H1 (cell line): Measurements from ENCODE around the gene FOXD4L3. TPM values are rescaled to one million over a fixed set of nuclear protein-coding genes. Genes with fewer than 3 reads are reported as not detected.
"Not testable (repeated sequence)": the region's sequence is repeated elsewhere in the genome, so short reads cannot be mapped to it uniquely, and the experiment has no call there.

Source experiments
- CTCF ChIA-PET: fragments of 300-600 bp; sonication (Branson Sonifier 250); formaldehyde crosslinking; loops from one replicate; lab custom pipeline; 2021; ENCODE audit not compliant: partially characterized antibody; lab: Charles Lee
- POLR2A ChIA-PET: fragments of 300-600 bp; sonication (Branson Sonifier 250); formaldehyde crosslinking; loops from one replicate; lab custom pipeline; 2021; ENCODE audit warnings: inconsistent platforms; ENCODE audit not compliant: partially characterized antibody; lab: Charles Lee
- DNase-seq, 2 experiments: peaks; one replicate each; pipeline versions ENCODE4 v3.0.0 to v3.0.0-alpha.2; 2010 to 2022; ENCODE audit warnings: low spot score in 2 of 2, low read depth in 1 of 2, mixed read lengths in 1 of 2
- FAIRE-seq: peaks from 2 replicates; lab custom pipeline; 2011; peaks lifted over from hg19 to GRCh38; lab: Jason Lieb, UNC
- H2AFZ ChIP-seq: 2 replicates; pipeline ENCODE4 v1.8.1; 2012; ENCODE audit warnings: low read length, inconsistent platforms
- H2AK5ac ChIP-seq: 2 replicates; pipeline ENCODE4 v1.6.1; 2013; ENCODE audit warnings: low read depth, low read length
- H2BK120ac ChIP-seq: replicated peaks from 2 replicates; pipeline ENCODE3; 2013; ENCODE audit warnings: low read depth, low read length, inconsistent platforms
- H2BK12ac ChIP-seq: 2 replicates; pipeline ENCODE4 v1.6.1; 2013; ENCODE audit warnings: low read depth, low read length
- H2BK15ac ChIP-seq: 2 replicates; pipeline ENCODE4 v1.6.1; 2013; ENCODE audit warnings: low read length
- H2BK20ac ChIP-seq: 2 replicates; pipeline ENCODE4 v1.6.1; 2013; ENCODE audit warnings: low read length
- H2BK5ac ChIP-seq: 2 replicates; pipeline ENCODE4 v1.6.1; 2013; ENCODE audit warnings: low read depth, low read length
- H3K14ac ChIP-seq: 2 replicates; pipeline ENCODE4 v1.6.1; 2013; ENCODE audit warnings: inconsistent platforms; ENCODE audit not compliant: insufficient read length
- H3K18ac ChIP-seq: 2 replicates; pipeline ENCODE4 v1.6.1; 2013; ENCODE audit warnings: low read length; ENCODE audit errors: extremely low read depth
- H3K23ac ChIP-seq: 2 replicates; pipeline ENCODE4 v1.6.1; 2013; ENCODE audit warnings: inconsistent platforms; ENCODE audit not compliant: insufficient read length
- H3K23me2 ChIP-seq: 2 replicates; pipeline ENCODE4 v1.6.1; 2013; ENCODE audit warnings: low read depth, low read length
- H3K27ac ChIP-seq: 2 replicates; pipeline ENCODE4 v1.6.1; 2011; ENCODE audit warnings: low read depth, low read length, inconsistent platforms
- H3K27me3 ChIP-seq, 4 experiments: replicated peaks in 1 of 4; 1 replicate in 1 of 4; 2 replicates in 3 of 4; pipeline versions ENCODE4 v1.6.1 to v1.8.1; 2011 to 2013; ENCODE audit warnings: low read length in 3 of 4, mild to moderate bottlenecking in 3 of 4, inconsistent platforms in 2 of 4, mixed read lengths in 2 of 4, moderate library complexity in 1 of 4; ENCODE audit not compliant: control insufficient read depth in 3 of 4, insufficient read depth in 3 of 4; ENCODE audit errors: extremely low read depth in 1 of 4
- H3K36me3 ChIP-seq, 4 experiments: 2 replicates each; pipeline versions ENCODE4 v1.6.1 to v1.8.1; 2011 to 2013; ENCODE audit warnings: mild to moderate bottlenecking in 4 of 4, low read length in 3 of 4, moderate library complexity in 2 of 4, control low read depth in 1 of 4, inconsistent platforms in 1 of 4; ENCODE audit not compliant: insufficient read depth in 4 of 4, control insufficient read depth in 2 of 4
- H3K4ac ChIP-seq: replicated peaks from 2 replicates; pipeline ENCODE3; 2013; ENCODE audit warnings: low read length, low read depth, mixed read lengths, inconsistent platforms; ENCODE audit not compliant: insufficient read length
- H3K4me1 ChIP-seq, 4 experiments: replicated peaks in 1 of 4; 1 replicate in 1 of 4; 2 replicates in 3 of 4; pipeline versions ENCODE4 v1.6.1 to v1.8.1; 2011 to 2013; ENCODE audit warnings: low read length in 3 of 4, inconsistent platforms in 2 of 4, mixed read lengths in 1 of 4; ENCODE audit not compliant: insufficient read depth in 4 of 4, control insufficient read depth in 3 of 4
- H3K4me2 ChIP-seq, 2 experiments: 2 replicates each; pipeline versions ENCODE4 v1.6.1 to v1.8.1; 2011 to 2013; ENCODE audit warnings: low read depth in 2 of 2, low read length in 2 of 2, control low read depth in 1 of 2, inconsistent platforms in 1 of 2, mild to moderate bottlenecking in 1 of 2; ENCODE audit not compliant: insufficient read depth in 1 of 2
- H3K4me3 ChIP-seq, 4 experiments: fragments of 200-600, 300-600 bp in 1 of 4; sonication (generic), shearing (Covaris generic), sonication (Bioruptor Twin) in 1 of 4; 2 replicates each; pipeline versions ENCODE4 v1.5.1 to v1.8.1; 2011 to 2016; ENCODE audit warnings: low read length in 4 of 4, low read depth in 3 of 4, control low read depth in 2 of 4, inconsistent platforms in 2 of 4, mild to moderate bottlenecking in 2 of 4, mixed read lengths in 1 of 4, moderate library complexity in 1 of 4; ENCODE audit not compliant: insufficient read depth in 2 of 4; ENCODE audit errors: extremely low read depth in 1 of 4
- H3K56ac ChIP-seq: replicated peaks from 2 replicates; pipeline ENCODE3; 2013; ENCODE audit warnings: low read depth, mild to moderate bottlenecking, mixed read lengths, low read length, inconsistent platforms; ENCODE audit not compliant: insufficient read length
- H3K79me1 ChIP-seq: 2 replicates; pipeline ENCODE4 v1.6.1; 2013; ENCODE audit warnings: low read depth, low read length, control low read depth
- H3K79me2 ChIP-seq, 2 experiments: 2 replicates each; pipeline versions ENCODE4 v1.6.1 to v1.8.1; 2012 to 2013; ENCODE audit warnings: low read length in 2 of 2, mild to moderate bottlenecking in 2 of 2, inconsistent platforms in 1 of 2; ENCODE audit not compliant: insufficient read depth in 2 of 2, control insufficient read depth in 1 of 2
- H3K9ac ChIP-seq, 4 experiments: replicated peaks in 1 of 4; 1 replicate in 1 of 4; 2 replicates in 3 of 4; pipeline versions ENCODE4 v1.6.1 to v1.8.1; 2011 to 2013; ENCODE audit warnings: low read depth in 3 of 4, low read length in 3 of 4, control low read depth in 2 of 4, mild to moderate bottlenecking in 2 of 4, moderate library complexity in 2 of 4, inconsistent platforms in 1 of 4; ENCODE audit errors: extremely low read depth in 1 of 4
- H3K9me3 ChIP-seq, 2 experiments: 2 replicates each; pipeline versions ENCODE4 v1.6.1 to v1.8.1; 2012 to 2013; ENCODE audit warnings: mild to moderate bottlenecking in 2 of 2, moderate library complexity in 2 of 2, control low read depth in 1 of 2, inconsistent platforms in 1 of 2, low read depth in 1 of 2, low read length in 1 of 2, mixed read lengths in 1 of 2; ENCODE audit not compliant: insufficient read depth in 2 of 2
- H4K20me1 ChIP-seq, 2 experiments: replicated peaks in 1 of 2; 2 replicates each; pipeline versions ENCODE3 to v1.8.1; 2011 to 2013; ENCODE audit warnings: inconsistent platforms in 2 of 2, low read length in 2 of 2, mild to moderate bottlenecking in 1 of 2; ENCODE audit not compliant: insufficient read depth in 2 of 2, control insufficient read depth in 1 of 2
- H4K5ac ChIP-seq: 2 replicates; pipeline ENCODE4 v1.6.1; 2013; ENCODE audit warnings: low read length, low read depth, mixed read lengths, inconsistent platforms; ENCODE audit not compliant: insufficient read length
- H4K8ac ChIP-seq: 2 replicates; pipeline ENCODE4 v1.8.0; 2013; ENCODE audit warnings: mild to moderate bottlenecking, moderate library complexity, low read length, inconsistent platforms; ENCODE audit not compliant: insufficient read depth; ENCODE audit errors: extremely low read depth
- H4K91ac ChIP-seq: replicated peaks from 2 replicates; pipeline ENCODE3; 2013; ENCODE audit warnings: low read length, mixed read lengths, inconsistent platforms; ENCODE audit not compliant: insufficient read length
- WGBS, 2 experiments: shearing (Covaris generic) in 1 of 2; methylation state at CpG; one replicate each; pipeline versions ENCODE4 v1.1.6 to v1.1.7; 2013 to 2015; ENCODE audit warnings: low lambda C conversion rate in 2 of 2, mixed read lengths in 2 of 2, inconsistent platforms in 1 of 2, low coverage in 1 of 2, missing lambda C conversion rate in 1 of 2; ENCODE audit not compliant: insufficient replicate concordance in 2 of 2, insufficient coverage in 1 of 2, insufficient read length in 1 of 2; ENCODE audit errors: extremely low coverage in 1 of 2, missing lambda C conversion rate in 1 of 2; 5-methylcytosine and 5-hydroxymethylcytosine counted together
- polyA plus RNA-seq, 7 experiments: library from polyadenylated mRNA; depleted of rRNA in 3 of 7; stranded (reverse) in 5 of 7; unstranded in 2 of 7; fragments of >200 nt in 5 of 7; fragments of 200-250 nt in 2 of 7; gene quantifications; 1 replicate in 5 of 7; 2 replicates in 1 of 7; 4 replicates in 1 of 7; pipeline versions ENCODE4 v1.2.1 to v1.2.3, GENCODE V29; 2011 to 2013; ENCODE audit warnings: missing spikeins in 2 of 7, mixed read lengths in 2 of 7
- total RNA-seq: library from RNA; stranded (reverse); fragmentation: NEBNext Ultra II Directional; extraction: Animal tissue kit (Norgen Biotek cat#: 25700); gene quantifications from 2 replicates; pipeline ENCODE4 v1.2.1, GENCODE V29; 2021

The FOXD4L3 gene
- total and polyA plus RNA-seq, 2 of the 8 experiments (the other 6 are each of a cell fraction or from before 2014, with no cell fraction given) = not detected

- H3K56ac ChIP-seq, H4K20me1 ChIP-seq, FAIRE-seq, H3K23ac ChIP-seq, H3K79me1 ChIP-seq, DNase-seq, H3K27me3 ChIP-seq, H2BK20ac ChIP-seq, H3K14ac ChIP-seq, H3K4me1 ChIP-seq, H4K5ac ChIP-seq, H4K8ac ChIP-seq, H2AK5ac ChIP-seq, H3K9ac ChIP-seq, H3K4ac ChIP-seq, H3K36me3 ChIP-seq, H3K18ac ChIP-seq, H3K23me2 ChIP-seq, H3K79me2 ChIP-seq, H4K91ac ChIP-seq, H2BK12ac ChIP-seq, CTCF ChIA-PET, H3K4me2 ChIP-seq, H3K27ac ChIP-seq, H3K9me3 ChIP-seq, H2BK5ac ChIP-seq, POLR2A ChIA-PET, H2AFZ ChIP-seq, H2BK15ac ChIP-seq, H3K4me3 ChIP-seq, H2BK120ac ChIP-seq: not testable (repeated sequence)
- 77% methylated on average over 2 of the region's 4 CpGs; no CpG with 5 or more reads in 1 of the 2 experiments for WGBS, 2 experiments
Measured at GRCh38 chr9:68329106-68329505, 26.4 kb downstream of the FOXD4L3 start.

GRCh38 chr9:68330531-68331173, 28.0 kb downstream of the FOXD4L3 start:
- H3K14ac ChIP-seq, H2BK20ac ChIP-seq, CTCF ChIA-PET, H3K4me1 ChIP-seq, H2BK120ac ChIP-seq, H2AFZ ChIP-seq, H4K8ac ChIP-seq, H3K4me2 ChIP-seq, H4K91ac ChIP-seq, H3K4ac ChIP-seq, H3K18ac ChIP-seq, H2BK15ac ChIP-seq, H3K56ac ChIP-seq, H3K9ac ChIP-seq, H3K79me2 ChIP-seq, H3K36me3 ChIP-seq, H3K23ac ChIP-seq, H3K23me2 ChIP-seq, H3K27me3 ChIP-seq, H3K4me3 ChIP-seq, FAIRE-seq, H3K27ac ChIP-seq, H3K9me3 ChIP-seq, H2BK12ac ChIP-seq, H2BK5ac ChIP-seq, H4K20me1 ChIP-seq, POLR2A ChIA-PET, H2AK5ac ChIP-seq, H3K79me1 ChIP-seq, DNase-seq, H4K5ac ChIP-seq: not testable (repeated sequence)
- 97% methylated on average over 2 of the region's 11 CpGs; no CpG with 5 or more reads in 1 of the 2 experiments for WGBS, 2 experiments
